GM19240 (cell line): ENCODE data around the gene NRSN2.

Source experiments
- DNase-seq: peaks from one replicate; pipeline ENCODE4 v3.0.0; 2011; ENCODE audit warnings: low spot score; ENCODE audit not compliant: insufficient read length

The NRSN2 gene, protein sequence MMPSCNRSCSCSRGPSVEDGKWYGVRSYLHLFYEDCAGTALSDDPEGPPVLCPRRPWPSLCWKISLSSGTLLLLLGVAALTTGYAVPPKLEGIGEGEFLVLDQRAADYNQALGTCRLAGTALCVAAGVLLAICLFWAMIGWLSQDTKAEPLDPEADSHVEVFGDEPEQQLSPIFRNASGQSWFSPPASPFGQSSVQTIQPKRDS

DNA sequence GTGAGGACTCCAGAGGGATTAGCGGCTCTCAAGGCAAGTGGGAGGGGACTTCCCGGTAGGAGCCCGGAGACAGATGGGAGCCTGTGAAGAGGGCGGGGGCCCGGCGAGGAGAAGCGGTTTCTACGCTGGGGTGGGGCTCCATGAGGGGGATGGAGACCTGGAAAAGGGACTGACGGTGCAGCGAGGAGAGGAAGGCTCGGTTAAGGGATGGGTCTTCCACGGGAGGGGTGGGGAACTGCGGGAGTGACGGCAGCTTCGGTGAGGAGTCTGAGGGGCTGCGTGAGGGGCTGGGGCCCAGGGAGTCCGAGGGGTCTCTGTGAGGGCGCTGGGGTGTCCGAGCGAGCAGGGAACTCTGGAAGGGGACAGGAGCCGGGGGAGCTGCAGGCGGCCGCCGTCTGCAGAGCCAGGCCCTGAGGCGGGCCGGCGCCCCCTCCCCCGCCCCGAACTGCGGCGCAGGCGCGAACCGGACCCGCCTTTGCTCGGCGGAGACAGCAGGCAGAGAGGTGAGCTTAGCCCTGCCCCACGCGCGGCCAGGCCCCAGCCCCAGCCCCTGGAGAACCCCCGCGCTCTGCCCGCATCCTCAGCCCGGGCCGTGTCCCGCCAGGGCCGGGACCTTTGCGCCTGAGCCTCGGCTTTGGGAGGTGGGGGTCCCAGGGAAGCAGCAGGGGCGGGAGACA lies at the start of gene NRSN2:
Gene NRSN2 (plus strand): TSS at position 472 of the 677 bp plus-strand sequence. CDS start 2,533 bp downstream, outside the sequence.
- DNase-seq: peak; percentile 59

DNA sequence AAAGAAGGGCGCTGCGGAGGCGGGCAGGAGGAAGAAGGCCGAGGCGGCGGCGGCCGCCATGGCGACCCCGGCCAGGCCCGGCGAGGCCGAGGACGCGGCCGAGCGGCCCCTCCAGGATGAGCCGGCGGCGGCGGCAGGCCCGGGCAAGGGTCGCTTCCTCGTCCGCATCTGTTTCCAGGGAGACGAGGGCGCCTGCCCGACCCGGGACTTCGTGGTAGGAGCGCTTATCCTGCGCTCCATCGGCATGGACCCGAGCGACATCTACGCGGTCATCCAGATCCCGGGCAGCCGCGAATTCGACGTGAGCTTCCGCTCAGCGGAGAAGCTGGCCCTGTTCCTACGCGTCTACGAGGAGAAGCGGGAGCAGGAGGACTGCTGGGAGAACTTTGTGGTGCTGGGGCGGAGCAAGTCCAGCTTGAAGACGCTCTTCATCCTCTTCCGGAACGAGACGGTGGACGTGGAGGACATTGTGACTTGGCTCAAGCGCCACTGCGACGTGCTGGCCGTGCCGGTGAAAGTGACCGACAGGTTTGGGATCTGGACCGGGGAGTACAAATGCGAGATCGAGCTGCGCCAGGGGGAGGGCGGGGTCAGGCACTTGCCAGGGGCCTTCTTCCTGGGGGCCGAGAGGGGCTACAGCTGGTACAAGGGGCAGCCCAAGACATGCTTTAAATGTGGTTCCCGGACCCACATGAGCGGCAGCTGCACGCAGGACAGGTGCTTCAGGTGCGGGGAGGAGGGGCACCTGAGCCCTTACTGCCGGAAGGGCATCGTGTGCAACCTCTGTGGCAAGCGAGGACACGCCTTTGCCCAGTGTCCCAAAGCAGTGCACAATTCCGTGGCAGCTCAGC lies 48.8 kb upstream of the NRSN2 start:
- no peak for DNase-seq

DNA sequence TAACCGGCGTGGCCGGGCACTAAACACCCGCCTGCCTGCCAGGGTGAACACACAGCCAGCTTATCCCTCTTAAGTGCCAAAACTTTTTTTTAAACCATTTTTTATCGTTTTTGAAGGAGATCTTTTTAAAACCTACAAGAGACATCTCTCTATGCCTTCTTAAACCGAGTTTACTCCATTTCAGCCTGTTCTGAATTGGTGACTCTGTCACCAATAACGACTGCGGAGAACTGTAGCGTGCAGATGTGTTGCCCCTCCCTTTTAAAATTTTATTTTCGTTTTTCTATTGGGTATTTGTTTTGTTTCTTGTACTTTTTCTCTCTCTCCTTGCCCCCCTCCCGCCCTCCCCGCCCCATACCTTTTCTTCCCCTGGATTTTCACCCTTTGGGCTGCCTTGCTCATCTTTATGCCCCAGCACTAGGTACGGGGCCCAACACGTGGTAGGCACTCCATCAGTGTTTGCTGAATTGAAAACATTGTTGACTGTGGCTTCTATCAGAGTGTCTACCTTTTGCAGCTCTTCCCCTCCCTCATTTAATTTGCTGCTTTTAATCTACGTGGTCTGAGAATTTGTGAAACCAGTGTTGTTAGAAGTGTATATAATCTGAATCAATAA lies 48.0 kb upstream of the NRSN2 start:
- no peak for DNase-seq

DNA sequence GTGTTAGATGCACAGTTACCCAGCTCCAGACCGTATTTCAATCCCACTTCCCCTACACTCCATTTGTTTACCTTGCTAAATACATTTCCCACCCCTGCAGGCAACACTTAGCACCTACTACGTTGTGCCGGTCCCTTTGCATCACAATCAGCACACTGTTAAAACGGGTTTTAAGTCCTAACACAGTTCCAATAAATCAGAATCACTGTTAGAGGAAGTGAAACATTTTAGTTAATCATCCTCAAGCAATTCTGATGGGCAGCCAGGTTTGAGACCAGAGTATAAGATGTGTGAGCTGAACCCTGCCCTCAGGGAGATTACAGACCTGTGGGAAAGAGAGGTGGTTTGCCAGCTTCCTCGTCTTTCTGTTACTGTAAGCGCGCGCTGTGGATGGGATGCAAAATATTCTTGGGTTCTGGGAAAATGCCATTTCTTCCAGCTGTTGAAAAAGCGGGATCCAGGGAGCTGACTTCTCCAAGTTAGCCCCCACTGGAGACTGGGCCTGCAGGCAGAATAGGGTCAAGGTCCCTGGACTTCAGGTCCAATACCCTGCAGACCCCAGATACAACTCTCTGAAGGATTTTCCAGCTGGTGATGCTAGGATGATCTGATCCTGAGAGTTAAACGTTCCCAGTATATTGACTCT lies 46.4 kb upstream of the NRSN2 start:
- no peak for DNase-seq

DNA sequence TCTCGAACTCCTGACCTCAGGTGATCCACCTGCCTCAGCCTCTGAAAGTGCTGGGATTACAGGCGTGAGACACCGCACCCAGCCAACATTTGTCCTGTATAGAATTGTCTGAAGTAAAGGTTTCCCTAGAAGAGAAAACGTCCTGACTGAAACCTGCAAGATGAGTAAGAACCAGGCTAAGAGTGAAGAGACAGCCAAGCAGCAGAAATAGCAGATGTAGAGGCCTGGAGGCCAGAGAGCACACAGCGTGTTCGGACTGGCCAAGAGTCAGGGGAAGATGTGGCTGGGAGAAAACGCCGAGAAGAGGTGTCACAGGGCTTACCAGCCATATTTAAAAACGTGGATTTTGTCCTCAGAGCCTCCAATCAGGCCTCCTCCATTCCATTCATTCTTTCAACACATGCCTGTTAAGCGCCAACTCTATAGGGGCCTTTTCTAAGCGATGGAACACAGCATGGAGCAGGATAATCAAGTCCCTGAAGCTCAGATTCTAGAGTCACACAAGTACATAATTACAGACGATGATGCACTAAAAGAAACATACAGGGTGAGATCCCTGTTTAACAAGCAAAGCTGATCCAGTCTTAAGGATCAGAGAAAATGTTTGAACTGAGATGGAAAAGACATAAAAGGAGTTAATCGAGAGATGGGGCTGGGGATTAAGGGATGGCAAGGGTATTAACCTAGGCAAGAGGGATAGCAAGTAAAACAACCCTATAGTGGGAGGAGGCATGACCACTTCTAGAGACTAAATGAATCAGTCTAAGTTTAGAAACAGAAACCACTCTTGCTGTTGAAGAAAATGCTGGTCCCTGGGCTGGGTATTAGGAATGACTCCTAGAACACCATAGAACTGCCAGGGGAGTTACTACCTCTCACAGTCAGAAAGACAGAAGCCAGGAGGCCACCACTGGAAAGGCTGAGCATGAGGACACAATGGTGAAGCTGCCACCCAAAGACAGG lies 44.7 kb upstream of the NRSN2 start:
- DNase-seq: no peak

DNA sequence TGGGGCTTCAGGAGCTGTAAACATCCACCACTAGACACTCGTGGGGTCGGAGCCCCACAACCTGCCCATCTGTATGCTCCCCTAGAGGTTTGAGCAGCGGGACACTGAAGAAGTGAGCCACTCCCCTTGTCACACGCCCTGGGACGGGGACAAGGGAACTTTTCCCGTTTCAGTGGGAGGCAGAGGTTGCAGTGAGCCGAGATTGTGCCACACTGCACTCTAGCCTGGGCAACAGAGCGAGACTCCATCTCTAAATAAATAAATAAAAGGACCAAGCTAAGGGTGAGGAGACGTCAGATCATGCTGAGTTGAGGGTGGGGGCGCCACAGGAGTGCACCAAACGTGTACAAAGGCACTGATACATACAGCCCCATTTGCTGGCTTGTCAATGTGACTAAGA lies 41.2 kb upstream of the NRSN2 start:
- no peak for DNase-seq

DNA sequence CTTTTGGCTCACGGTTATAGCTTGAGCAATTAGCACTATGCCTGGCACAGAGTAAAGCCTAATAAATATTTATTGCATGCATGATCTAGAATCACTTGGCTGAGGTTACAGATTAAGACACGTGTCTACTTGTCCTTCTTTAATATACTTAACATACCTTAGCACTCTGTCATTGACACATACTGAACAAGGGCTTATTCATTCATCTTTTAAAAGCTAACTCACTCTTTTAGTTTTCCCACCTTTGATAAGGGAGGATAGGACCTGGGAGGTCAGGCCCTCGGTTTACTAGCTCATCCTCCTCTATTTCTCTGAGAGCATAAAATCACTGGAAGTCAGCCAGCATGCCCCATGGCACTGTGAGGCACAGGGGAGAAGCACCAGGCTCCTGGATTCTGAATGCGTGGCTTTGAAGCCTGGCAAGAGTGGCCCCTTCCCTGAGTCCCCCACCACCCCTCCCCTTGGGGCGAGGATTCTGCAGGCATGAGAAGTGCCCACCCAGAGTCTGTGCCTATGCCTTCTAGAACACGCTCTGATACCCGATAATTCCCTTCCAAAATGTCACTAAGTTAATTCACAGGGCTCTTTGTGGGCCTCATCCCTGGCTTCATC lies 38.4 kb upstream of the NRSN2 start:
- no peak for DNase-seq

DNA sequence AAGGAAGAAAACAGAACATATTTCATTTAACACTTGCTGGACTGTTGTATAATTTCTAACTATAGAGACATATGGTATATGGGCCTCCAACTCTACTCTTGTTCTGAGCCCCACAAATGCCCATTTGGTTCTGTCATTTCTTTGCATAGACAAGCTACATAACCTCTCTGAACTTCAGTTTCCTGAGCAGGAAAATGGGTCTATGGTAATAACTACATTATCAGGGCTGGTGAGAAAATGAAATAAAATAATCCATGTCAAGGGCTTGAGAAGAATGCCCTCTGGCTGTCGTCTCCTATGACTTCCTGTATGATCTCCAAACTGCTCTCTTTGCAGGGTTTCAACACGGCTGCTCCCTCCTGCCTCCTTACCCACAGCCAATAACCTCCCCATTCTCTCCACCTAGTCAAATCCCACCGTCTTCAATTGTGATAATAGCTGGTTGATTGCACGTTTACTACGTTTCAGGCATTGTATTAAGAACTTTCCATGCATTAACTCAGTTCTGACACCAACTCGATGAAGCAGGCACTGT lies 37.5 kb upstream of the NRSN2 start:
- DNase-seq: no peak

DNA sequence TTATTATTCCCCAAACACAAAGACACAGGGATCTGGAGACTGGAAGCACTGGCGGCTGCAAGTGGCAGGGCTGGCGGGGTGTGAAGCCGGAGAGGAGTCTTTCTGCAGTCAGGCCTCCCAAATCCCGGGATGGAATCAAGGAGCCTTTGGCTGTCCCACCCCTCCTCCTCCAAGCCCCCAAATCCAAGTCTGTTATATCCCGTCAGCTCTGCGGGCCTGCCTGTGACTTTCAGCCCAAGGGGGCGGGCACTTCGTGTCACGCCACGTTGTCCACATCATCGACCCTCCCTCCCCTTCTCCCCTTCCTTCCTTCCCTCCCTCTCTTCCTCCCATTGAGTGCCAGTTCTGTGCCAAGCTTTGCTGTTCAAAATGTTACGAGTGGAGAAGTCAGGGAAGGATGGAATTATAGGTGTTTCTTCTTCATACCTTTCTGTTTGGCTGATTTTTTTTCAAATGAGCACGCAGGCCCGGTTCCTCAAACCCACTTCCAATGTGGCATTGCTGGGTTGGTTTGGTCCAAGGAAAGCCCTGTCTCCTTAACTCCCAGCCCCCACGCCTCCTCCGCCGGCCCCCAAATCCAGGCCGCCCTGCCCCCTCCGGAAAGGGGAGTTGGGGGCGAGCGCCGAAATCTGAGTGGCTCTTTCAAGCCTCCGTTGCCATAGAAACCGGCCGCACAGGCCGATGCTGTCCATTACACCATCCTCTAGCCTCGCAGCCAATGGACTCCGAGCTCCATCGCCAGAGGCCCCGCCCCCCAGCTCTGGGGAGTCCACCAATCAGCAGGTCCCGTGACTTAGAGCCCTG lies 36.9 kb upstream of the NRSN2 start:
- DNase-seq: peak; percentile 87

DNA sequence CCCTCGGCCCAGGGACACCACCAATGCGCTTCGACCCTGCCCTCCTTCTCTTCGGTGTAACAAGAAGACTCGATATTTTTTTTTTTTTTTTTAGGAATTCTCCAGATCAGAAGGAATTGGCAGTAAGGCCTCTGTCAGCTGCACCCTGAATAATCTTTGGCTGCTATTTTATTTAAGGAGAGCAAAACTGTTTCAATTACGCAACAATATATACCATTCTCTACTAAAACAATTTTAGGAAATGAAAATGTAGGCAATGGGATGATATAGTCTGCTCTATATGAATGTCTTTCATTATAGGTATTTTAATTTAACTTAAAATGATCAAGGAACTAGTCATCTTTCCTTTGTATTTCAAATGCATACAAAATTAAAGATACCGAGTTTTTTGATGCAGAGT lies 36.3 kb upstream of the NRSN2 start:
- DNase-seq: no peak

DNA sequence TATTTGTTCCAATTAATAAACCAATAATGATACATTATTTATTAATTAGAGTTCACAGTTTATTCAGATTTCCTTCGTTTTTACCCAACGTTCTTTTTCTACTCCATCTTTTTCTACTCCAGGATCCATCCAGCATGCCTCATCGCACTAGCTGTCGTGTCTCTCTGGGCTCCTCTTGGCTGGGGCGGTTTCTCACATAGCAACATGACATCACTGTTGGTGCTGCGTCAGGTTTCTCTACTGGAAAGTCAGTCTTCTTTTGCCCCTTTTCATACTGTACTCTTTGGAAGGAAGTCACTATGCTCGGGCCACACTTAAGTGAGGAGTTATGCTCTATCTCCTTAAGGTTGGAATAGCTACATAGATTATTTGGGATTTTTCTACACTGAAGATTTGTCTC lies 35.3 kb upstream of the NRSN2 start:
- no peak for DNase-seq

DNA sequence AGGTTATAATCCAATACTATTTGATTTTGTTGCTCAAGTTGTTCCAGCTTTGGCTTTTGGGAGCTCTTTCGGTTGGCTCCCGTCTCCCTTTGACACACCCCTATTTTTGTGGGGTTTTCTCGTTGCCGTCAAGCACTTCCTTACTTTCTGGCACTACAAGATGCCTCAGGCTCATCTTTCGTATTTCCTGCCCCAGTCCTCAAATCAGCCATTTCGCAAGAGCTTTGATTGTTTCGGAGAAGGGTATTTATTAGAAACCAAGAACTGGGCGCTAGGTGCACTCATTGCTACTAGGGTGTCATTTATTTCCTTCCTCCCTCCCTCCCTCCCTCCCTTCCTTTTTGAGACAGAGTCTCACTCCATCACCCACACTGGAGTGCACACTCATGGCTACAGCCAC lies 34.8 kb upstream of the NRSN2 start:
- no peak for DNase-seq

DNA sequence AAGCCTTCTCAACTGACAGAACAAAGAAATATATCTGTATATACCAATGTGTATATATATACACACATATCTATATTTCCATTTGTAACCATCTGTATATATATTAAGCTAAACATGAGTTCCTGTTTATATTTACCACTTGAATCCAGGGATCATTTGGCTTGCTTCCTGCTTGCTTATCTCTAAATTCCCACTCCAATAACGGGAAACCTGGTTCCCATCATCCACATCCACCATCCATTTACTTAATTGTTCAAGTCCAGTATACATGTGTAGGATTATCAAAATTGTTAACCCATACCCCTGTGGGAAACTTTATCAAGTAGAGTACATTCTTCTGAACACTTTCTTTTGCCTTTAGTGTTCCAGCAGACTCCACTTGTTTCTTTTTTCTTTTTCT lies 34.0 kb upstream of the NRSN2 start:
- no peak for DNase-seq

DNA sequence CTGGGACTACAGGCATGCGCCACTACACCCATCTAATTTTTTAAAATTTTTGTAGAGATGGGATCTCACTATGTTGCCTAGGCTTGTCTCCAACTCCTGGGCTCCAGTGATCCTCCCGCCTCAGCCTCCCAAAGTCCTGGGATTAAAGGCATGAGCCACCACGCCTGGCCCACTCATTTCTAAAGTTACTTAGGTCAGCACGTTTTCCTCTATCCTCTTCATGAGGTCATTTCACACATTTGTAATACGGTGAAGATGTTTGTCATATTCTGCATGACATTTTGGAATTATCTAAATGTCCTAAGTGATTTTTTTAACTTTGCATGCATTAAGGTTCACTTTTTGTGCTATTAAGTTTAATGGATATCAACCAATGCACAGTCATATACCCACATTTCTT lies 33.5 kb upstream of the NRSN2 start:
- no peak for DNase-seq

DNA sequence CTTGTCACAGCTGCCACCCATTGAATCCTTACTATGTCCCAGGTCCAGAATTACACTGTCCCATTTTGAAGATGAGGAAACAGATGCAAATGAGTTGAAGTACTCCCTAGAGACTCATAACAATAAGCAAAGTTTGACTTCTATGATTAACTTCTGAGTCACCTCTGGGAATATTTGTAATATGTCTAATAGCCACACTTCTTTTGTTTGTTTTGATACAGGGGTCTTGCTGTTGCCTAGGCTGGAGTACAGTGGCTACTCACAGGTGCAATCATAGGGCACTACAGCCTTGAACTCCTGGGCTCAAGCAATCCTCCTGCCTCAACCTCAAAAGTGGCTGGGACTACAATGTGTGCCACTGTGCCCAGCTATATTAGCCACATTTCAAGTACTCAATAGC lies 33.0 kb upstream of the NRSN2 start:
- DNase-seq: no peak

DNA sequence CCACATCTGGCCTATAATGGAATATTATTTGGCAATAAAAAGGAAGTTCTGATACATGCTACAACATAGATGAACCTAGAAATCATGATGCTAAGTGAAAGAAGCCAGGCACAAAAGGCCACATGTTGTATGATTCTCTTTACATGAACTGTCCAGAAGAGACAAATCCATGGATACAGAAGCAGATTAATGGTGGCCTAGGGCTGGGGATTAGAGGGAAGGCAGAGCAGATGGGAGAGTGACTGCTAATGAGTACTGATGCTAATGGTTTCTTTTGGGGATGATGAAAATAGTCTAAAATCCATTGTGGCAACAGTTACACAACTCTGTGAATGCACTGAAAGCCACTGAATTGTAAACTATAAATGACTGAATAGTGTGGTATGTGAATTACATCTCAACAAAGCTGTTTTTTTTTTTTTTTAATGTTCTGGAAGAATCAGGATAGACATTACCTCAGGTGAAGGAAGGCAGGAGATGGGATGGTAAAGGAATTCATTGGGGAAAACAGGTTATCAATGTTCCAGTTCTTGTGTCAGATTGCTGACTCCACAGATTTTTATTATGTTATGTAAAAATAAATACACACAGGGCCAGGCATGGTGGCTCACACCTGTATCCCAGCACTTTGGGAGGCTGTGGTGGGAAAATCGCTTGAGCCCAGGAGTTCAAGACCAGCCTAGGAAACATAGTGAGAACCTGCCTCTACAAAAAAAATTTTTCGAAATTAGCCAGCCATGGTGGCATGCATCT lies 30.4 kb upstream of the NRSN2 start:
- DNase-seq: no peak

DNA sequence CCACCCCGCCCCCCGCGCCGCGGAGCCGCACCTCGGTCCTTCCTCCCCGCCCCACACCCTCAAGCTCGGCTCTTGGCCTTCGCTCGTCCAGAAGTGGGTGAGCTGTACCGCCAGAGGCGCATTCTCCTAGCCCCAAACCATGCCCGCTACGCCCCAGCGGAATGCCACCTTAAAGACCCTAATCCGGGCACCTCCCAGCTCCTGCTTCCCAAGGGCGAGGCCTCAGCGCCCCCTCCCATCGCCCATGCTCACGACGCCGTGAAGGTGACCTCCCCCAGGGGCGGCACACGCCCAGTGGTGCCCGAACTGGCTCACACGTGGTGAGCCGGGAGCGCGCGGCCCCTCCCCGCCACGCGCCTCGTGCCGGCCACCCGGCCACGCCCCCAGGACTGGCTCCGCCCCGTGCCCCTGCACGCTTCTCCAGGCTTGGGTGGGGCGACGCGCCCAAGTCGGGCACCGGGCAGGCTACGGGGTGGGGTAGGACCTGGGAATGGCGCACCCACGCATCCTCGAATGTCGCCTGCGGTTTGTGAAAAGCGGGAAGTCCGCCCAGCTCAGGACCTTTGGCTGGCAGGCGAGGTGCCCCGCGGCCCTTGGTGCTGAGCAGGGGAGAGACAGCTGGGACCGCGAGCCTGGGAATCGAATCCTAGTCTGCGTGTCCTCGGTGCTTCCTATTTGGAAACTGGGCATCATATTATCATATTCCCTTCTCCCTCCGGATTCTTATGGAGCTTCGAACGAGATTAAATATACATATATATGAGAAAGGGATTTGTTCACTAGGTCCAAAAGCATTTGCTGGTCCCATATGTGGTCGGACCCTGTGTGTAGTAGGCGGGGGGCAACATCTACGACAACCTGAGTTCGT lies 22.5 kb upstream of the NRSN2 start:
- peak; percentile 82 for DNase-seq
